Ishikawa (cell line): ENCODE results near the gene CLECL1.

Source experiments
- CEBPB ChIP-seq: IDR thresholded peaks from 2 replicates; pipeline ENCODE4 v1.6.1; 2012
- CREB1 ChIP-seq: IDR thresholded peaks from 2 replicates; pipeline ENCODE4 v1.6.1; 2012; ENCODE audit warnings: low read depth
- EGR1 ChIP-seq: IDR thresholded peaks from 2 replicates; pipeline ENCODE4 v1.6.1; 2012
- EP300 ChIP-seq: IDR thresholded peaks from 2 replicates; pipeline ENCODE4 v1.6.1; 2012; ENCODE audit warnings: borderline replicate concordance
- FOXM1 ChIP-seq: IDR thresholded peaks from 2 replicates; pipeline ENCODE4 v1.6.1; 2012; ENCODE audit warnings: low read depth, borderline replicate concordance
- NFIC ChIP-seq: IDR thresholded peaks from 2 replicates; pipeline ENCODE4 v1.6.1; 2012
- RAD21 ChIP-seq: IDR thresholded peaks from 2 replicates; pipeline ENCODE4 v1.6.1; 2012; ENCODE audit warnings: low read depth
- TAF1 ChIP-seq: IDR thresholded peaks from 2 replicates; pipeline ENCODE4 v1.6.1; 2012; ENCODE audit warnings: low read depth, mild to moderate bottlenecking
- TCF12 ChIP-seq: IDR thresholded peaks from 2 replicates; pipeline ENCODE4 v1.6.1; 2012; ENCODE audit warnings: low read depth
- TEAD4 ChIP-seq: IDR thresholded peaks from 2 replicates; pipeline ENCODE4 v1.6.1; 2012
- YY1 ChIP-seq: IDR thresholded peaks from 2 replicates; pipeline ENCODE4 v1.6.1; 2012; ENCODE audit warnings: low read depth
- TF ChIP-seq, protein P1 (sequence below): IDR thresholded peaks from 2 replicates; pipeline ENCODE4 v1.6.1; 2012
- TF ChIP-seq, protein P2 (sequence below): IDR thresholded peaks from 2 replicates; pipeline ENCODE4 v1.6.1; 2012
- TF ChIP-seq, protein P3 (sequence below): IDR thresholded peaks from 2 replicates; pipeline ENCODE4 v1.6.1; 2012; ENCODE audit warnings: low read depth, mild to moderate bottlenecking

DNA sequence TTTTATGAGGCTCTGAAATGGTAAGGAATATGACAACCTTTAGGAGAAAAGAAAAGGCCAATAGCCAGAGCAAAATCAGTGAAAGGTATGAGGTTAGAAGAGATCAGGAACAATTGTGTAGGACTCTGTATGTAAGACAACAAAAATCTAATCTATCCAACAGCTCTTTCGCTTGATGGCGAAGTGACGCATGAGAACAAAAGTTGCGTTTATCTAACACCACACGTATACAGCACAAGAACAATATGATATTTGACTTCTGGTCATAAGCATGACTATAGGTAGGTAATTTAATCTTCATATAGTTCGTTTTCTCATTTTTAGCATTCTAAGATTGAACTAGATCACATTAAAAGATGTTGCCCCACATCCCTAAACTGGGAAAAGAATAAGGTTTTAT, 1.5 kb downstream of the CLECL1 start:
- no peak for TF ChIP-seq EP300
- no peak for TF ChIP-seq NFIC
- TF ChIP-seq RAD21, result no peak
- TF ChIP-seq, protein P1, sequence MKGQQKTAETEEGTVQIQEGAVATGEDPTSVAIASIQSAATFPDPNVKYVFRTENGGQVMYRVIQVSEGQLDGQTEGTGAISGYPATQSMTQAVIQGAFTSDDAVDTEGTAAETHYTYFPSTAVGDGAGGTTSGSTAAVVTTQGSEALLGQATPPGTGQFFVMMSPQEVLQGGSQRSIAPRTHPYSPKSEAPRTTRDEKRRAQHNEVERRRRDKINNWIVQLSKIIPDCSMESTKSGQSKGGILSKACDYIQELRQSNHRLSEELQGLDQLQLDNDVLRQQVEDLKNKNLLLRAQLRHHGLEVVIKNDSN, result no peak
- no peak for TF ChIP-seq TAF1
- no peak for TF ChIP-seq FOXM1
- TF ChIP-seq, protein P2, sequence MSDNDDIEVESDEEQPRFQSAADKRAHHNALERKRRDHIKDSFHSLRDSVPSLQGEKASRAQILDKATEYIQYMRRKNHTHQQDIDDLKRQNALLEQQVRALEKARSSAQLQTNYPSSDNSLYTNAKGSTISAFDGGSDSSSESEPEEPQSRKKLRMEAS, result no peak
- TF ChIP-seq, protein P3, sequence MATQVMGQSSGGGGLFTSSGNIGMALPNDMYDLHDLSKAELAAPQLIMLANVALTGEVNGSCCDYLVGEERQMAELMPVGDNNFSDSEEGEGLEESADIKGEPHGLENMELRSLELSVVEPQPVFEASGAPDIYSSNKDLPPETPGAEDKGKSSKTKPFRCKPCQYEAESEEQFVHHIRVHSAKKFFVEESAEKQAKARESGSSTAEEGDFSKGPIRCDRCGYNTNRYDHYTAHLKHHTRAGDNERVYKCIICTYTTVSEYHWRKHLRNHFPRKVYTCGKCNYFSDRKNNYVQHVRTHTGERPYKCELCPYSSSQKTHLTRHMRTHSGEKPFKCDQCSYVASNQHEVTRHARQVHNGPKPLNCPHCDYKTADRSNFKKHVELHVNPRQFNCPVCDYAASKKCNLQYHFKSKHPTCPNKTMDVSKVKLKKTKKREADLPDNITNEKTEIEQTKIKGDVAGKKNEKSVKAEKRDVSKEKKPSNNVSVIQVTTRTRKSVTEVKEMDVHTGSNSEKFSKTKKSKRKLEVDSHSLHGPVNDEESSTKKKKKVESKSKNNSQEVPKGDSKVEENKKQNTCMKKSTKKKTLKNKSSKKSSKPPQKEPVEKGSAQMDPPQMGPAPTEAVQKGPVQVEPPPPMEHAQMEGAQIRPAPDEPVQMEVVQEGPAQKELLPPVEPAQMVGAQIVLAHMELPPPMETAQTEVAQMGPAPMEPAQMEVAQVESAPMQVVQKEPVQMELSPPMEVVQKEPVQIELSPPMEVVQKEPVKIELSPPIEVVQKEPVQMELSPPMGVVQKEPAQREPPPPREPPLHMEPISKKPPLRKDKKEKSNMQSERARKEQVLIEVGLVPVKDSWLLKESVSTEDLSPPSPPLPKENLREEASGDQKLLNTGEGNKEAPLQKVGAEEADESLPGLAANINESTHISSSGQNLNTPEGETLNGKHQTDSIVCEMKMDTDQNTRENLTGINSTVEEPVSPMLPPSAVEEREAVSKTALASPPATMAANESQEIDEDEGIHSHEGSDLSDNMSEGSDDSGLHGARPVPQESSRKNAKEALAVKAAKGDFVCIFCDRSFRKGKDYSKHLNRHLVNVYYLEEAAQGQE, result no peak
- no peak for TF ChIP-seq TEAD4
- no peak for TF ChIP-seq CREB1
- no peak for TF ChIP-seq EGR1
- TF ChIP-seq YY1, result no peak
- TF ChIP-seq CEBPB, result no peak
- no peak for TF ChIP-seq TCF12
